ENCODE measurements around the gene GNL2.

Gene GNL2

DNA sequence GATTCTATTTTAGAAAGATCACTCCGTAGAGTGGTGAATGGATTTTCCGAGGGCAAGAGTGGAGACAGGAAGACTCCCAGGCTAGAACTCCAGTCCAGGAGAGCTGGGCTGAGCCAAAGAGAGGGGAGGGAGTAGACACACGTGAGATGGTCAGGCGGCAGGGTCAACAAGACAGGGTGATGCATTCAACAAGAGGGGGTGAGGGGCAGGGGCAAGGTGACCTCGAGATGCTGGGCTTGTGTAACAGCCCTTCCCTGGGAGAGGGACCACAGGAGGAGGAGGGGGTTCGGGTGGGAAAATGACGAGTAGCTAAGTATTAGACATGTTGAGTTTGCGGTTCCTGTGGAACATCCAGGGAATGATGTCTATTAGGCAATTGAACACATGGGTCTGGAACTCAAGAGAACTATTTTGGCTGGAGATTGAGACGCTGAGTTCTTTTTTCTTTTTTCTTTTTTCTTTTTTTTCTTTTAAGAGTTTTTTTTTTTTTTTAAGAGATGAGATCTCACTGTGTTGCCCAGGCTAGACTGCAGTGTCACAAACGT is 25.7 kb upstream of the GNL2 start:
- TF ChIP-seq, protein P1, sequence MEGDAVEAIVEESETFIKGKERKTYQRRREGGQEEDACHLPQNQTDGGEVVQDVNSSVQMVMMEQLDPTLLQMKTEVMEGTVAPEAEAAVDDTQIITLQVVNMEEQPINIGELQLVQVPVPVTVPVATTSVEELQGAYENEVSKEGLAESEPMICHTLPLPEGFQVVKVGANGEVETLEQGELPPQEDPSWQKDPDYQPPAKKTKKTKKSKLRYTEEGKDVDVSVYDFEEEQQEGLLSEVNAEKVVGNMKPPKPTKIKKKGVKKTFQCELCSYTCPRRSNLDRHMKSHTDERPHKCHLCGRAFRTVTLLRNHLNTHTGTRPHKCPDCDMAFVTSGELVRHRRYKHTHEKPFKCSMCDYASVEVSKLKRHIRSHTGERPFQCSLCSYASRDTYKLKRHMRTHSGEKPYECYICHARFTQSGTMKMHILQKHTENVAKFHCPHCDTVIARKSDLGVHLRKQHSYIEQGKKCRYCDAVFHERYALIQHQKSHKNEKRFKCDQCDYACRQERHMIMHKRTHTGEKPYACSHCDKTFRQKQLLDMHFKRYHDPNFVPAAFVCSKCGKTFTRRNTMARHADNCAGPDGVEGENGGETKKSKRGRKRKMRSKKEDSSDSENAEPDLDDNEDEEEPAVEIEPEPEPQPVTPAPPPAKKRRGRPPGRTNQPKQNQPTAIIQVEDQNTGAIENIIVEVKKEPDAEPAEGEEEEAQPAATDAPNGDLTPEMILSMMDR (conservative IDR thresholded peaks at IDR 0.05): no peak
- H3K27ac ChIP-seq: no peak overlapping the region

DNA sequence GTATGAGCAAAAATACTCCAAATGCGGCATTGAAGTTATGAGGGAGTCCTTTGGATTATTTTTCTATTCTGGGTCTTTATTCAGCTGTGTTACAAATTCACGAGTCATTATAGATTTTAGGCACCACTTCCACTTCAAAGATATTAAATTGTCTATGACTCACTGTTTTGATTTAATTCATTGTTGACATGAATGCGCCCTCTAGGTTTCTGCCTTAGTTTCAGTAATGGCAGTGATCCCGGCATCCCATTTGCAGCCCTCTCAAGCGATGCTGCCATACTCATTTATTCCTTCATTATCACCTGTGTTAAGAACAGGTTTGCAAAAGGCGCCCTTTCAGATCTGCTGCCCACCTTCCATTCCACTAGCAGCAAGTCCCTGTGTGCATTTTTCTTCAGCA is 25.0 kb upstream of the GNL2 start:
- H3K27ac ChIP-seq: no peak overlapping the region
- TF ChIP-seq, protein P1 (conservative IDR thresholded peaks at IDR 0.05): no peak

DNA sequence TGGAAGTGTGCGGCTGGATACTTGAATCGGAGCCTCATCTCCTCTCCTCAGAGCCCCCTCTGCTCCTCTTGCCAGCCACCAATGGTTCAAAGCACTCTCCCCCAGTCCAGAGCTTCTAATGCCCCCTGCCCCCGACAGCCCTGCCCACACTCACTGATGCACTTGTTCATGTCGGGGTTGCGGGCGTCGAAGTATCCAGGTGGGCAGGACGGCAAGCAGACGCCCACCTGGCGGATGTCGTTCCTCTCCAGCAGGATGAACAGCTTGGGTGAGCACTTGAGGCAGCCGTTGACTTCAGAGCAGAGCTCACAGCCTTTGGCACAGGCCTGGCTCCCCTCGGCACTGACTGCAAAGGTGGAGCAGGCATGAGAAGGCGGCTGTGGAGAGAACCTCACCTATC is 20.6 kb upstream of the GNL2 start:
- no peak overlapping the region for H3K27ac ChIP-seq
- TF ChIP-seq, protein P1 (conservative IDR thresholded peaks at IDR 0.05): no peak

GRCh38 chr1:37614105-37614504 is 18.4 kb upstream of the GNL2 start:
- TF ChIP-seq, protein P1 (conservative IDR thresholded peaks at IDR 0.05): no peak
- no peak overlapping the region for H3K27ac ChIP-seq

DNA sequence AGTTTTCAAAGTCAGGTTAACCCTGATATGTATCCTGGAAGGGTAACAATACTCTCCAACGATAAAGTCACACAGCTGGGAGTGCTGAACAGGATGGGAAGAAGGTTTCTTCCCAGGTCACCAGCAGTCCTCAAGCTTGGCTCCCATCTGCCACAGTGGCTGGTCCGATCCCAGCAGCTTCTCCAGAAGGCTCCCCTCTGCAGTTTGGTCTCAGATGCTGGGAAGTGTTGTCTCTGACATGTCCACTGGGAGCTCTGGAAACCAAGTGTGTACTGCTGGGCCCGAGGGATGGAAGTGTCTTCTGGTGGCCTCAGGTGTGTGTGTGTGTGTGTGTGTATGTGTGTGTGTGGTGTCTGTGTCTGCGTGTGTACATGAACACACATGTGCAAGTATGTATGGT is 16.4 kb upstream of the GNL2 start:
- H3K27ac ChIP-seq: no peak overlapping the region
- TF ChIP-seq, protein P1 (conservative IDR thresholded peaks at IDR 0.05): no peak

DNA sequence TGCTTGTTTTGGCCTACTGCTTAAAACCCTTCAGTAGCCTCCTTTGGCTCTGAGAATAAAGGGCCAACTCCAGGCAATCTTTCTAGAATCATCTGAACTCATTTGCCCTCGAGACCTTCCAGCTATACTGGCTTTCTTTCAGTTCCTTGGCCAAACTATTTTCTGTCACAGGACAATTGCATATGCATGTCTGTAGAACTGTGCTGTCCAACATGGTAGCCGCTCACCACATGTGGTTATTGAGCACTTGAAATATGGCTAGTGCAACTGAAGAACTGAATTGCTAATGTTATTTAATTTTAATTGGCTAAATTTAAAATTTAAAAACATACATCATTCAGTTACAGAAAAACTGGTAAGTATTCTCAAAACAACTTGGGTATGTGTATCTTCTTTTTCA is 14.3 kb upstream of the GNL2 start:
- no peak overlapping the region for H3K27ac ChIP-seq
- TF ChIP-seq, protein P1 (conservative IDR thresholded peaks at IDR 0.05): no peak

- H3K27ac ChIP-seq: no peak overlapping the region
These were observed 13.3 kb upstream of the GNL2 start for GRCh38 chr1:37609002-37609401.

More at GRCh38 chr1:37609002-37609401, 13.3 kb upstream of the GNL2 start:
- TF ChIP-seq, protein P1 (conservative IDR thresholded peaks at IDR 0.05): no peak
